AG04450 (cell line): Measurements from ENCODE around the gene NBAS. TPM values are rescaled to one million over a fixed set of nuclear protein-coding genes. Genes with fewer than 3 reads are reported as not detected.
"Not testable (repeated sequence)": the region's sequence is repeated elsewhere in the genome, so short reads cannot be mapped to it uniquely, and the experiment has no call there.

Source experiments
- CTCF ChIA-PET: fragments of 300-600, 350-600 bp; formaldehyde crosslinking; extraction: SDS; loops from one replicate; lab custom pipeline; 2022; ENCODE audit warnings: antibody characterized with exemption, inconsistent platforms; lab: Charles Lee
- POLR2A ChIA-PET: fragments of 350-600 bp; formaldehyde crosslinking; extraction: SDS; loops from one replicate; lab custom pipeline; 2021; ENCODE audit warnings: antibody characterized with exemption, inconsistent platforms; lab: Yijun Ruan, JAX
- DNase-seq: peaks from one replicate; pipeline ENCODE4 v3.0.0-alpha.2; 2011; ENCODE audit warnings: low read depth, low spot score
- H3K27ac ChIP-seq: one replicate; pipeline ENCODE4 v1.5.1; 2012; ENCODE audit warnings: low read depth, low read length, control low read depth
- H3K27me3 ChIP-seq: one replicate; pipeline ENCODE4 v1.6.0; 2012; ENCODE audit warnings: low read length; ENCODE audit not compliant: control insufficient read depth, insufficient read depth
- H3K4me3 ChIP-seq: 2 replicates; pipeline ENCODE4 v1.5.1; 2011; ENCODE audit warnings: mild to moderate bottlenecking, low read depth, low read length, control low read depth
- H3K9me3 ChIP-seq: 2 replicates; pipeline ENCODE4 v1.5.1; 2012; ENCODE audit warnings: low read length; ENCODE audit not compliant: control insufficient read depth, insufficient read depth
- polyA plus RNA-seq: library from polyadenylated mRNA; depleted of rRNA; stranded (reverse); fragments of >200 nt; gene quantifications from 2 replicates; pipeline ENCODE4 v1.2.3, GENCODE V29; 2011
- TF ChIP-seq, protein P1 (sequence below): IDR thresholded peaks from 2 replicates; pipeline ENCODE4 v1.5.1; 2011; ENCODE audit warnings: low read depth, low read length, control low read depth, inconsistent platforms

NBAS gene
- polyA plus RNA-seq, 1 experiment: 45.0 TPM

DNA sequence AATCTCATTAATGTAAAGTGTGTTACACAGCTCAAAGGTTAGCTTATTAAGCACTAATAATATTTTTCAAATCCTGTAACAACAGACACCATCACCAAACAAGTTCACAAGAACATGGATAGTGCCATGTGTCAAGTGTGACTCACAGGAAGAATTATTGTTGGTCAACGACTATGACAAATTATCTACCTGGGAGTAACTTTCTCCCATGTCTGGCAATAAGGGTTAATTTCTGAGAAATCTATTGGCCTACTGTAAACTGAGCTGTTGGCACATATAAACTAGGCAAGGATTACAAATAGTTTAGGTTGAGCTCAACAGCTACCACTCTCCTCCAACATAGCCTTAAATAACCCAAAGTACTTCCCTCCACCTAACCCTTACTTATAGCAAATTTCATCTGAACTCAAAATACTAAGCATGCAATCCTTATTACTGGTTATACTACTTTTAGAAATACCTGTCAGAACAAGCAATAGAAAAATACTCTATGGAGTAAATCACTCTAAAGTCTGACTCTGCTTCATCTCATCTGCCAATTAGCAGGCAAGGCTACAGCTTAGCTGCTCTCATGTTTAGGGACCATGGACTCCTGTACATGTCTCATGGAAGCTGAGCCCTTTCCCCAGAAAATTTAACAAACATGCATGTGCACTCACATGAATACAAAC lies 223.0 kb downstream of the NBAS start:
- no peak for DNase-seq
- ChIA-PET POLR2A (interaction anchor here (0.6 kb wide), 1 partner anchor 26 kb away, joined by 5 read pairs; no protein-coding TSS in a partner anchor), CTCF (no interaction called here)
- TF ChIP-seq, protein P1, sequence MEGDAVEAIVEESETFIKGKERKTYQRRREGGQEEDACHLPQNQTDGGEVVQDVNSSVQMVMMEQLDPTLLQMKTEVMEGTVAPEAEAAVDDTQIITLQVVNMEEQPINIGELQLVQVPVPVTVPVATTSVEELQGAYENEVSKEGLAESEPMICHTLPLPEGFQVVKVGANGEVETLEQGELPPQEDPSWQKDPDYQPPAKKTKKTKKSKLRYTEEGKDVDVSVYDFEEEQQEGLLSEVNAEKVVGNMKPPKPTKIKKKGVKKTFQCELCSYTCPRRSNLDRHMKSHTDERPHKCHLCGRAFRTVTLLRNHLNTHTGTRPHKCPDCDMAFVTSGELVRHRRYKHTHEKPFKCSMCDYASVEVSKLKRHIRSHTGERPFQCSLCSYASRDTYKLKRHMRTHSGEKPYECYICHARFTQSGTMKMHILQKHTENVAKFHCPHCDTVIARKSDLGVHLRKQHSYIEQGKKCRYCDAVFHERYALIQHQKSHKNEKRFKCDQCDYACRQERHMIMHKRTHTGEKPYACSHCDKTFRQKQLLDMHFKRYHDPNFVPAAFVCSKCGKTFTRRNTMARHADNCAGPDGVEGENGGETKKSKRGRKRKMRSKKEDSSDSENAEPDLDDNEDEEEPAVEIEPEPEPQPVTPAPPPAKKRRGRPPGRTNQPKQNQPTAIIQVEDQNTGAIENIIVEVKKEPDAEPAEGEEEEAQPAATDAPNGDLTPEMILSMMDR: no peak
- H3K9me3 ChIP-seq: no peaks in the 10 kb centered on the region
- H3K4me3 ChIP-seq: no peak overlapping the region
- H3K27me3 ChIP-seq: no peaks in the 10 kb centered on the region
- H3K27ac ChIP-seq: no peak overlapping the region

DNA sequence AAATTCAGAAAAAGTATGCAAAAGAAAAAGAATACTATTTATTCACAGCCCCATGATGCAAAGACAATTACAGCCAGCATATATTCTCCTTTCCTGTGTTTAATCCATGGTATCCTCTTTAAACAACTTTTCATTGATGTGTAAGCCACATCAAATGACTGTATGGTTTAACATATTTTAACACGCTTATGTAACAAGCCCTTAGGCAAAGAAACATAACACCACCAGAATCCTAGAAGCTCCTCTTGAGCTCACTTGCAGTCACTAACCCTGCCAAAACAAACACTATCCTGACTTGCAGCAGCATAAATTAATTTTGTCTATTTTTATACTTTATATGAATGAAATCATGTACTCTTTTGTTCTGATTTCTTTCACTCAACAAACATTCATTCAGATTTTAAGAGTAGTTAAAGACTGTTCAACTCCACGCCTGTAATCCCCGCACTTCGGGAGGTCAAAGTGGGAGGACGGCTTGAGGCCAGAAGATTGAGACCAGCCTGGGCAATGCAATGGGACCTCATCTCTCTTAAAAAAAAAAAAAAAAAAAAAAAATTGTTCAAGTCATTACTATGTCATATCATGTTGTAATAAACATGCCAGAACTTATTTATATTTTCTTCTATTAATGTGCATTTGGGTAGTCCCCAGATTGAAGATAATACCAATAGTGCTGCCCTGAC lies 226.3 kb downstream of the NBAS start:
- CTCF ChIA-PET: interaction anchor here (0.7 to 1.1 kb wide), 2 partner anchors 243 to 724 kb away, joined by 3 read pairs; no protein-coding TSS in a partner anchor

GRCh38 chr2:15331787-15332186 lies 229.3 kb downstream of the NBAS start:
- CTCF ChIA-PET: no interaction called here
- H3K9me3 ChIP-seq: no peaks in the 10 kb centered on the region
- no peak for DNase-seq
- POLR2A ChIA-PET: no interaction called here
- TF ChIP-seq, protein P1: no peak
- H3K4me3 ChIP-seq: no peak overlapping the region
- H3K27ac ChIP-seq: no peak overlapping the region
- H3K27me3 ChIP-seq: no peaks in the 10 kb centered on the region

More for the DNA sequence above, 226.3 kb downstream of the NBAS start:
- no peaks in the 10 kb centered on the region for H3K27me3 ChIP-seq
- no peaks in the 10 kb centered on the region for H3K9me3 ChIP-seq
- H3K27ac ChIP-seq: no peak overlapping the region
- no peak overlapping the region for H3K4me3 ChIP-seq
- DNase-seq: no peak
- POLR2A ChIA-PET: interaction anchor here (0.7 kb wide), 1 partner anchor 67 kb away, joined by 4 read pairs; no protein-coding TSS in a partner anchor
- TF ChIP-seq, protein P1: no peak

DNA sequence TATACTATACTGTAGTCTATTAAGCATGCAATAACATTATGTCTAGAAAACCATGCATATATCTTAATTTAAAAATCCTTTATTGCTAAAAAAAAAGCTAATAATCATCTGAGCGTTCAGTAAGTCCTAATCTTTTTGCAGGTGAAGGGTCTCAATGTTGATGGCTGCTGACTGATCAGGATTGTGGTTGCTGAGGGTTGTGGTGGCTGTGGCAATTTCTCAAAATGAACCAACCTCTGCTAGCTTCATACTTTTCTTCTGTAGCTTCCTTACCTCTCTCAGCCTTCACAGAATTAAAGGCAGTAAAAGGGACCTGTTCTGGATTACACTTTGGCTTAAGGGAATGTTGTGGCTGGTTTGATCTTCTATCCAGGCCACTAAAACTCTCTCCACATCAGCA lies 235.8 kb downstream of the NBAS start:
- no peak for DNase-seq
- ChIA-PET POLR2A (no interaction called here), CTCF (no interaction called here)
- Histone ChIP-seq H3K27ac (no peak overlapping the region), H3K4me3 (no peak overlapping the region), H3K27me3 (no peaks in the 10 kb centered on the region), H3K9me3 (no peaks in the 10 kb centered on the region)
- TF ChIP-seq, protein P1: no peak

GRCh38 chr2:15323227-15323626 lies 237.9 kb downstream of the NBAS start:
- no peak overlapping the region for H3K27ac ChIP-seq
- H3K4me3 ChIP-seq: no peak overlapping the region
- TF ChIP-seq, protein P1: no peak
- DNase-seq: no peak
- no peaks in the 10 kb centered on the region for H3K9me3 ChIP-seq
- CTCF ChIA-PET: interaction anchor here (0.7 kb wide), 1 partner anchor 224 kb away, joined by 4 read pairs; no protein-coding TSS in a partner anchor
- H3K27me3 ChIP-seq: no peaks in the 10 kb centered on the region
- POLR2A ChIA-PET: no interaction called here

DNA sequence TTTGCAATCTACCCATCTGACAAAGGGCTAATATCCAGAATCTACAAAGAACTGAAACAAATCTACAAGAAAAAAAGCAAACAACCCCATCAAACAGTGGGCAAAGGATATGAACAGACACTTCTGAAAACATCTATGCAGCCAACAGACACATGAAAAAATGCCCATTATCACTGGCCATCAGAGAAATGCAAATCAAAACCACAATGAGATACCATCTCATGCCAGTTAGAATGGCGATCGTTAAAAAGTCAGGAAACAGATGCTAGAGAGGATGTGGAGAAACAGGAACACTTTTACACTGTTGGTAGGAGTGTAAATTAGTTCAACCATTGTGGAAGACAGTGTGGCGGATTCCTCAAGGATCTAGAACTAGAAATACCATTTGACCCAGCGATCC lies 239.7 kb downstream of the NBAS start:
- H3K27me3 ChIP-seq, H3K9me3 ChIP-seq, CTCF ChIA-PET, DNase-seq, POLR2A ChIA-PET, H3K27ac ChIP-seq, H3K4me3 ChIP-seq: not testable (repeated sequence)
